NB4 (cell line): ENCODE results near the gene DUSP22.

Experiments
- MAX ChIP-seq: IDR thresholded peaks from 2 replicates; pipeline ENCODE4 v1.6.1; 2011; ENCODE audit warnings: low read depth, low read length
- MYC ChIP-seq: IDR thresholded peaks from 2 replicates; pipeline ENCODE4 v1.6.1; 2011; ENCODE audit warnings: low read depth, low read length
- POLR2A ChIP-seq: IDR thresholded peaks from 2 replicates; pipeline ENCODE4 v1.6.1; 2011; ENCODE audit warnings: mild to moderate bottlenecking; ENCODE audit not compliant: insufficient read length; ENCODE audit errors: extremely low read depth
- TF ChIP-seq, protein P1 (sequence below): IDR thresholded peaks from one replicate; pipeline ENCODE4 v1.5.1; 2012; ENCODE audit warnings: low read depth, low read length

- TF ChIP-seq, protein P1, sequence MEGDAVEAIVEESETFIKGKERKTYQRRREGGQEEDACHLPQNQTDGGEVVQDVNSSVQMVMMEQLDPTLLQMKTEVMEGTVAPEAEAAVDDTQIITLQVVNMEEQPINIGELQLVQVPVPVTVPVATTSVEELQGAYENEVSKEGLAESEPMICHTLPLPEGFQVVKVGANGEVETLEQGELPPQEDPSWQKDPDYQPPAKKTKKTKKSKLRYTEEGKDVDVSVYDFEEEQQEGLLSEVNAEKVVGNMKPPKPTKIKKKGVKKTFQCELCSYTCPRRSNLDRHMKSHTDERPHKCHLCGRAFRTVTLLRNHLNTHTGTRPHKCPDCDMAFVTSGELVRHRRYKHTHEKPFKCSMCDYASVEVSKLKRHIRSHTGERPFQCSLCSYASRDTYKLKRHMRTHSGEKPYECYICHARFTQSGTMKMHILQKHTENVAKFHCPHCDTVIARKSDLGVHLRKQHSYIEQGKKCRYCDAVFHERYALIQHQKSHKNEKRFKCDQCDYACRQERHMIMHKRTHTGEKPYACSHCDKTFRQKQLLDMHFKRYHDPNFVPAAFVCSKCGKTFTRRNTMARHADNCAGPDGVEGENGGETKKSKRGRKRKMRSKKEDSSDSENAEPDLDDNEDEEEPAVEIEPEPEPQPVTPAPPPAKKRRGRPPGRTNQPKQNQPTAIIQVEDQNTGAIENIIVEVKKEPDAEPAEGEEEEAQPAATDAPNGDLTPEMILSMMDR: no peak
- TF ChIP-seq POLR2A (no peak), MAX (no peak), MYC (no peak)
These were observed 22.1 kb downstream of the DUSP22 start for GRCh38 chr6:314377-314776.
